Endodermal cell (in vitro differentiated cells): ENCODE measurements around the gene ETFA. TPM values are rescaled to one million over a fixed set of nuclear protein-coding genes. Genes with fewer than 3 reads are reported as not detected.

Source experiments
- DNase-seq: peaks from one replicate; pipeline ENCODE4 v3.0.0-alpha.2; 2017
- H3K27ac ChIP-seq: 2 replicates; pipeline ENCODE4 v1.5.1; 2013; ENCODE audit warnings: mild to moderate bottlenecking, low read depth, low read length, moderate library complexity
- H3K27me3 ChIP-seq: 2 replicates; pipeline ENCODE4 v1.6.1; 2013; ENCODE audit warnings: mild to moderate bottlenecking, low read length, moderate library complexity; ENCODE audit not compliant: insufficient read depth, control insufficient read depth, poor library complexity, severe bottlenecking
- H3K36me3 ChIP-seq: 2 replicates; pipeline ENCODE4 v1.7.0; 2013; ENCODE audit warnings: mild to moderate bottlenecking, low read length, moderate library complexity; ENCODE audit not compliant: control insufficient read depth, insufficient read depth
- H3K4me1 ChIP-seq: one replicate; pipeline ENCODE4 v1.7.0; 2013; ENCODE audit warnings: low read length; ENCODE audit not compliant: control insufficient read depth, insufficient read depth
- H3K4me3 ChIP-seq: 2 replicates; pipeline ENCODE4 v1.5.1; 2013; ENCODE audit warnings: mild to moderate bottlenecking, low read length, moderate library complexity
- H3K9ac ChIP-seq: 2 replicates; pipeline ENCODE4 v1.6.1; 2013; ENCODE audit warnings: mild to moderate bottlenecking, low read length, moderate library complexity; ENCODE audit not compliant: poor library complexity, severe bottlenecking; ENCODE audit errors: extremely low read depth
- H3K9me3 ChIP-seq: 2 replicates; pipeline ENCODE4 v1.6.1; 2013; ENCODE audit warnings: mild to moderate bottlenecking, low read length, moderate library complexity; ENCODE audit not compliant: control insufficient read depth
- H3K27ac Mint-ChIP-seq: 2 replicates; pipeline ENCODE4 v1.8.0; 2020; ENCODE audit warnings: mixed read lengths
- H3K27me3 Mint-ChIP-seq: 2 replicates; pipeline ENCODE4 v1.8.0; 2021; ENCODE audit warnings: mild to moderate bottlenecking, mixed read lengths; ENCODE audit not compliant: insufficient read depth
- H3K36me3 Mint-ChIP-seq: 2 replicates; pipeline ENCODE4 v1.8.0; 2020; ENCODE audit warnings: low read depth, mixed read lengths
- H3K4me1 Mint-ChIP-seq: 2 replicates; pipeline ENCODE4 v1.8.0; 2020; ENCODE audit warnings: mixed read lengths
- H3K4me3 Mint-ChIP-seq: 2 replicates; pipeline ENCODE4 v1.8.0; 2020; ENCODE audit warnings: mild to moderate bottlenecking, moderate library complexity, mixed read lengths
- H3K9me3 Mint-ChIP-seq: 2 replicates; pipeline ENCODE4 v1.8.0; 2020; ENCODE audit warnings: mild to moderate bottlenecking, mixed read lengths
- CTCF ChIP-seq: fragments of 200-600 bp; sonication (generic); conservative IDR thresholded peaks from 2 replicates; pipeline ENCODE4 v1.5.0; 2021; ENCODE audit warnings: antibody characterized with exemption, mild to moderate bottlenecking
- WGBS, 2 experiments: methylation state at CpG; one replicate each; pipeline versions ENCODE4 v1.1.5 to v1.1.7; 2013; ENCODE audit warnings: missing lambda C conversion rate in 2 of 2, mixed read lengths in 1 of 2; ENCODE audit not compliant: insufficient coverage in 1 of 2, insufficient read length in 1 of 2; 5-methylcytosine and 5-hydroxymethylcytosine counted together
- total RNA-seq, 2 donors: library from RNA; stranded (reverse); fragmentation: NEBNext Ultra II Directional in 1 of 2; extraction: Animal tissue kit (Norgen Biotek cat#: 25700) in 1 of 2; gene quantifications; 2 replicates in 1 of 2; 3 replicates in 1 of 2; pipeline ENCODE4 v1.2.1, GENCODE V29; 2021

ETFA gene
- total RNA-seq, 2 donors from 2014 or later = 142 to 157 TPM

- Histone ChIP-seq H3K4me3 (no peak overlapping the region), H3K36me3 (no peaks in the 10 kb centered on the region), H3K9me3 (no peaks in the 10 kb centered on the region), H3K9ac (no peak overlapping the region), H3K27ac (no peak overlapping the region), H3K4me1 (peaks cover 4% of the 10 kb centered on the region), H3K27me3 (no peaks in the 10 kb centered on the region)
- Mint-ChIP-seq H3K27me3 (peaks cover 9% of the 10 kb centered on the region), H3K27ac (no peak overlapping the region), H3K4me1 (peaks cover 12% of the 10 kb centered on the region), H3K36me3 (no peaks in the 10 kb centered on the region), H3K4me3 (no peak overlapping the region), H3K9me3 (no peaks in the 10 kb centered on the region)
- WGBS, 2 experiments = 91% methylated on average over 7 of the region's 7 CpGs; no CpG with 5 or more reads in 1 of the 2 experiments
- TF ChIP-seq CTCF = no peak
- DNase-seq = no peak
These were observed 130.9 kb downstream of the ETFA start for GRCh38 chr15:76180321-76180720.

GRCh38 chr15:76179023-76179422, 132.2 kb downstream of the ETFA start:
- Histone ChIP-seq H3K4me3 (no peak overlapping the region), H3K36me3 (no peaks in the 10 kb centered on the region), H3K9me3 (no peaks in the 10 kb centered on the region), H3K4me1 (peaks cover 4% of the 10 kb centered on the region), H3K27me3 (no peaks in the 10 kb centered on the region), H3K27ac (no peak overlapping the region), H3K9ac (no peak overlapping the region)
- Mint-ChIP-seq H3K27me3 (peaks cover 9% of the 10 kb centered on the region), H3K4me3 (no peak overlapping the region), H3K27ac (no peak overlapping the region), H3K4me1 (peaks cover 11% of the 10 kb centered on the region), H3K9me3 (no peaks in the 10 kb centered on the region), H3K36me3 (no peaks in the 10 kb centered on the region)
- no peak for DNase-seq
- 90 to 100% methylated on average over 4 of the region's 4 CpGs for WGBS, 2 experiments
- TF ChIP-seq CTCF = no peak

- WGBS, 2 experiments = 88 to 92% methylated on average over 14 to 21 of the region's 21 CpGs
- Histone ChIP-seq H3K36me3 (no peaks in the 10 kb centered on the region), H3K27ac (no peak overlapping the region), H3K9me3 (no peaks in the 10 kb centered on the region), H3K9ac (no peak overlapping the region), H3K4me3 (no peak overlapping the region), H3K27me3 (no peaks in the 10 kb centered on the region), H3K4me1 (no peaks in the 10 kb centered on the region)
- TF ChIP-seq CTCF = no peak
- H3K36me3 Mint-ChIP-seq = no peaks in the 10 kb centered on the region
- DNase-seq = no peak
- H3K4me3 Mint-ChIP-seq = no peak overlapping the region
- no peaks in the 10 kb centered on the region for H3K9me3 Mint-ChIP-seq
- H3K27ac Mint-ChIP-seq = no peak overlapping the region
- H3K4me1 Mint-ChIP-seq = peaks cover 6% of the 10 kb centered on the region
- H3K27me3 Mint-ChIP-seq = peaks cover 9% of the 10 kb centered on the region
These were observed 132.8 kb downstream of the ETFA start for GRCh38 chr15:76178296-76179000.
